DMS53 treated with DMSO at 0.1 percent for 48 hours (cell line): ENCODE measurements around the gene SDF4.

Experiments used
- DNase-seq: peaks from one replicate; lab custom pipeline; 2025; ENCODE audit not compliant: unreplicated experiment; lab: John Stamatoyannopoulos, UW

SDF4 gene

DNA sequence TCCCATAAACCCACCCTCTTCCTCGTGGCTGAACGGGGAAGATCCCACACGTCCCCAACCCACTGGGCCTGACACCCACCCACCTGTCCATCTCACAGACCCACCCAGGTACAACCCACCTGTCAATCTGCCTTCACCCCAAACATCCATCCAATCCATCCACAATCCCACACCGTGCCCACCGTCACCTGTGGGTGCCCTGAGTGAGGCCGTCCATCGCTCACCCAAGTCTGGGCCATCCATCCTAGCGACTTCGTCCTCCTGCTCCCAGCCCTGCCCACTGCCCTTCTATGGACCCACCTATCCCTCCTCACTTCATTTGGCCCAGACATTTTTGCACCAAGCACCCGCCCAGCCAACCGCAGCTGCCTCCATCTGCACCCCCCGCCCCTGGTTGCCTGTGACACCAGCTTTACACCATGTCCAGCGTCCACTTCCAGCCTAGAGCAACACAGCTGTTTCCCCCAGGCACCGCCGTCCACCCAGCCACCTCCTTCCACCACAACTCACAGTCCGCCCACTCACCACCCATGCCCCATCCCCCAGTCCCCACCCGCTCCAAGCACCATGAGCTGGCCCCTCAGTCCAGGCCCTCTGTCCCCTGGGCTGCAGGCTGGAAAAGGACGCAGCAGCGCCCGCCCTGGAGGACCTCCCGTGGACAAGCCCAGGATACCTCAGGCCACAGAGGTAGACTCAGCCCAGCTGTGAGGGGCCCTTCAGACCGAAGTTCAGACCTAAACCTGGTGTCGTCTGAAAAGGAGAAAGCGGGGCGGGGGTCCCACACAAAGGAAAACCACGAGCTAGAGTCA is 50.5 kb downstream of the SDF4 start:
- DNase-seq = no peak

- DNase-seq = no peak
These were observed 51.6 kb downstream of the SDF4 start for GRCh38 chr1:1179983-1180861.

GRCh38 chr1:1179346-1179982 is 52.3 kb downstream of the SDF4 start:
- DNase-seq = no peak

DNA sequence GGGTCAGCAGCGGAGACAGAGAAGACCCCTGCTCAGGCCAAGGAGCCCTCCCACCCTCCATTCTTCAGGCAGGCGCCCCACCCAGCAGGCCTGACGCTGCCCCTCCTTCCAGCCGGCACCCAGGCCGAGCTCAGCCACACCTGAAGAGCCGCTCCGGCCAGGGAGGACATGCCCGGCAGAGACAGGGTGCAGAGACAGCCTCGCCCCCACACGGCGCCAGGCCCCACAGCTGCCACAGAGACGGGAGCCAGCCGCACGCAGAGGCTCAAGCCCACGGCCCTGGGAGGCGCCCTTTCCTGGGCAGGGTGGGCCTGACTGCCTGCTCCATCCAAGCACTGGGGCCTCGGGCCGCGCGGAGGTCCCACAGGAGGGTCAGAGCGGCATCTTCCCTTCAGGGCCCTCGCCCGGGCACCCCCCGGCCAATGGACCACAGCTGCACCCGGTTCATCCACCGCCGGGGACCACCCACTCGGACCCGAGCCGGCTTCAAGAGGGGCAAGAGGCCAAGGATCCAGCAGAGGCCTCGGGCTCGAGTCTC is 52.9 kb downstream of the SDF4 start:
- DNase-seq = no peak

DNA sequence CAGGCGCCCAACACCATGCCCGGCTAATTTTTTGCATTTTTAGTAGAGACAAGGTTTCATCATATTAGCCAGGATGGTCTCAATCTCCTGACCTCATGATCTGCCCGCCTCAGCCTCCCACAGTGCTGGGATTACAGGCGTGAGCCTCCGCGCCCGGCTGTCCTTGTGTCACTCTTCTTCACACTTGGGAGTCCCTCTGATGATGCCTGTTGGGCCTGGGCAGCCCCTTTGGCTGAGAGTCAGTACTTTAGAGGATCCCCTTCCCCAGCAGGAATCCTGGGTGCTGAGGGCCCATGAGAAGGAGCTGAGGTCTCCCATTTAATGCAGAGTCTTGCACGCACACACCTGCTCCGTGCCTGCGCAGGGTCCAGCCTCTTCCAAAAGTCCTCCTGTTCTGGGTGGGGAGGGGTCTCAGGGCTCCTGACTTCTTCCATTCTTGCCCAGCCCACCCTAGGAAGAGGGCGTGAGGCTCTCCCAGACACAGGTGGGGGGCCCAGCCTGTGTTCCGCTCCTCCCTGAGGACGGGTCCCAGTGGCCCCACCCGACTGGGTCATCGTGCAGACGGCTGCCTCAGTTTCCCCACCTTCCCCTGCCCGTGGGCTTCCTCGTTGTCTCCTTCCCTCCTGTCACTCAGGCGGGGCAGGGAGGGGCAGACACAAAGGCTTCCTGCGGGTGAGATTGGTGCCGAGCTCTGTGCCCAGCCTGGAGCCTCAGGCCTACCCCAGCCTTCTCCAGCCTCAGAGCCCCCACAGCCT is 54.2 kb downstream of the SDF4 start:
- DNase-seq = no peak

GRCh38 chr1:1176931-1177330 is 54.9 kb downstream of the SDF4 start:
- DNase-seq = no peak

DNA sequence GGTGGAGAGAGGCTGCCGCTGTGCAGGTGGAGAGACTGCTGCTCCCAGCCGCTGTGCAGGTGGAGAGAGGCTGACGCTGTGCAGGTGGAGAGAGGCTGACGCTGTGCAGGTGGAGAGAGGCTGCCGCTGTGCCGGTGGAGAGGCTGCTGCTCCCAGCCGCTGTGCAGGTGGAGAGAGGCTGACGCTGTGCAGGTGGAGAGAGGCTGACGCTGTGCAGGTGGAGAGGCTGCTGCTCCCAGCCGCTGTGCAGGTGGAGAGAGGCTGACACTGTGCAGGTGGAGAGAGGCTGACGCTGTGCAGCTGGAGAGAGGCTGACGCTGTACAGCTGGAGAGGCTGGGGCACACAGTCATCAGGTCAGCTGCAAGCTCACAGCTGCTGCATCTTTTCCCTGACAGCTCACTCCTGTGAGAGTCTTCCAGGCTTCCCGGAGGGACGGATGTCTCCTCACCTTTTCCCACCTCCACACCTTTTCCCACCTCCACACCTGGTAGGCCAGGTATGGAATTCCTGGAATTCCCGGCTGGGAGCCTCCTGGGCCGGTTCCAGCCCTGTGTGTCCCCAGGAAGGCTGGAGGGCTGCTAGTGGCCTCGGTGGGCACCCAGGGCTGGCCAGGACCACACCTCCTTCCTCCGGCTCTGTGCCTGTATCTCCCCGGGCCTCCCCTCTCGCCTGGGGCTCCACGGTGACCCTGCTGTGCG is 55.6 kb downstream of the SDF4 start:
- DNase-seq = peak; percentile 50

DNA sequence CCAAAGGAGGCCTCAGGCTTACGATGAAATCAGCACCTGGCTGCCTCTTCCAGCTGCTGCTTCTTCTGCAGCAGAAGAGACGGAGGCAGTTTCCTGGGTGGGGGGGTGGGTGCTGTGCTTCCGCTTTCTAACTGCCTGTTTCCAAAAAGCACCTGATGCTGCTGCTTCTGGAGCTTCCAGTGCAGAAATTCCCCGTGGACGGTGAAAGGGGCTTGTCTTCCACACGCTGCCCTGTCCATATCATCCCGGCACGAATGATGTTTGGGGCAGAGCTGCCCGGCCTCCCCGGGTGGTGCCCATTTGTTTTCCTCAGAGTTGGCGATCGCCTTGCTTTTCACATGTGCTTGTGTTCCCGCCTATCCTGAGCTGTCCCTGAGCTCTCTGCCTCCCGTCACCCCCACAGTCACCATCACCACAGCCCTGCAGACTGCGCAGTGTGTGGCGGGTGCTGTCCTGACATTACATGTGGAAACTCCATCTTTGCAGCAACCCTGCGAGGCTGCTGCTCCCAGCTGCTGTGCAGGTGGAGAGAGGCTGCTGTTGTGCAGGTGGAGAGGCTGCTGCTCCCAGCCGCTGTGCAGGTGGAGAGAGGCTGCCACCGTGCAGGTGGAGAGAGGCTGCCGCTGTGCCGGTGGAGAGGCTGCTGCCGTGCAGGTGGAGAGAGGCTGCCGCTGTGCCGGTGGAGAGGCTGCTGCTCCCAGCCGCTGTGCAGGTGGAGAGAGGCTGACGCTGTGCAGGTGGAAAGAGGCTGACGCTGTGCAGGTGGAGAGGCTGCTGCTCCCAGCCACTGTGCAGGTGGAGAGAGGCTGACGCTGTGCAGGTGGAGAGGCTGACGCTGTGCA is 56.4 kb downstream of the SDF4 start:
- DNase-seq = peak; percentile 56

GRCh38 chr1:1173793-1174415 is 57.9 kb downstream of the SDF4 start, which contains the start of gene TTLL10:
Gene TTLL10, plus strand, starts transcription at chr1:1173880. Its CDS starts 5,336 bp downstream, at chr1:1179216.
- DNase-seq = no peak

DNA sequence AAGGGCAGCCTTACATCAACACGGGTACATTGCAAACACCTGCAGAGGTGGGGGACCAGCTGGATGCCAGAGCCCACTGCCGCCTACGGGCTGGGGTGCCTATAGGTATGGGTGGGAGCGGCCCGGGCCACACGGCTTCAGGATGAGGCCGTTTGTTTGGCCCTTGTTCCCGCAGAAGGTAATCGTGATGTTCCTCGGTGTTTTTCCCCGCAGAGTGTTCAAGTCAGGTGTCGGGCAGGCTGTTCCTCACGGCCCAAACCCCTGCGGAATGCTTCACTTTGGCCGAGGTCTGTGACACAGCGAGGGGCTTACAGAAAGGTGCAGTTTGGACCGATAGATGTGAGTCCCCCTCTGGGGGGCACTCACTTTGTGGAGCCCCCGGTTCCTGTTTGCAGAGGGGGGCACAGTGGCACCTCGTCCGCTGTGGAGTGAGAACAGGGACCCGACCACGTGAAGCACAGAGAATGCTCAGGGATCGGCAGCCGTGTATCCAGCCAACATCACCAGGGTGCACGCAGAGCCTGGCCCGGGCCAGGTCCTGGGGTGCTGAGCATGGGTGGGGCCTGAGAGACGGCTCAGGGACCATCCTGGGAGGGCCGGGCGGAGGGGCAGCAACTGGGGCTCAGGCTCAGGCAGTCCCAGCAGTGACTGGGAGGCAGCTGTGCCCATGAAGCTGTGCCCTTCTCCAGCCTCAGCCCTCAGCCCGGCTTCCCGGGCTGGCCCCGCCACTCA is 58.6 kb downstream of the SDF4 start:
- DNase-seq = no peak

DNA sequence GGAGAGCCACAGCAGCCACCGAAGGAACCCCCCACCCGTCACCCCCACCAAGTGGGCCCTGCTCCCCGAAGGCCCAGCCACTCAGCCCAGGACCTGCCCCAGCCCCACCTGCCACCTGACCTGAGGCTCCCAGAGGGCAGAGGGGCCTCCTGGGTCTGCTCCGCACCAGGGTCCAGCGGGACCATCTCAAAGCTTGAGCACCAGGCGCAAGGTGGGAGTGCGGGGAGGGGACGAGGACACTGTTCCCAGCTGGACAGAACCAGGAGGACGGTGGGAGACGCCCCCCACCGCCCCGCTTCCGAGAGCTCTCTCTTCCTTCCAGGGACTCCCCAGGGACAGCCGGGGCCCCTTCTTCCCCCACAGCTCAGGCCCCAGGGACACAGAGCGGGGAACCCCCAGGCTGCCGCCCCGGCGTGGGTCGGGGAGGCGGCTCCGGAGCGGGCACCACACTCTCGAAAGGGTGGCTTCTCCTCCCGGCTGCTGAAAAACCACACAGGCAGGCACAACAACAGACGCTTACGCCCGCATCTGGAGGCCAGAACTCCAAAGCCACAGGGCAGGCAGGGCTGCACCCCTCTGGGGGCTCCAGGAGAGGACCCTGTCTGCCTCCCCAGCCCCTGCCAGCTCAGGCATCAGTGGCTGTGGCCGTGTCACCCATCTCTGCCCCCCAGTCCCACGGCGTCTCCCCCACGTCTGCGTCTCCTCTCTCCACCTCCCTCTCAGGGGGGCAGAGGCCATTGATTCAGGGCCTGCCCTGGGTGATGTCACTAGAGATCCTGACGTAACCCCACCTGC is 60.1 kb downstream of the SDF4 start:
- DNase-seq = no peak

DNA sequence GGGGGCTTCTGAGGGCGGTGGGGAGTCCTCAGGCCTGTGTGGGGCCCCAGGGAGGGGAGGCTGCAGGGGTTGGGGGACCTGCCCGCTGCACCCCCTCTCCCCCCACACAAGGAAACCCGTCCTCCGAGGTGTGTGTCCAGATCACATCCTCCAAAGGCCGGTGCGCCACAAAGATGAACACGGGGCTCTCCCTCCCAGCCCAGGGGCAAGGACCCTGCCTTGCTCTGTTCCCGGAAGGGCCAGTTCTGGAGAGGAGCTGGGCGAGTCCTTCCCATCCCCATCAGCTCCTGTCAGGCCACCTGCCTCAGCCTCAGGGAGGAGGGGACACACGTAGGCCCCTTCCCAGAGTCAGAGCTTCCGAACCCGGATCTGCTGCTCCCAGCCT is 60.6 kb downstream of the SDF4 start:
- DNase-seq = no peak

DNA sequence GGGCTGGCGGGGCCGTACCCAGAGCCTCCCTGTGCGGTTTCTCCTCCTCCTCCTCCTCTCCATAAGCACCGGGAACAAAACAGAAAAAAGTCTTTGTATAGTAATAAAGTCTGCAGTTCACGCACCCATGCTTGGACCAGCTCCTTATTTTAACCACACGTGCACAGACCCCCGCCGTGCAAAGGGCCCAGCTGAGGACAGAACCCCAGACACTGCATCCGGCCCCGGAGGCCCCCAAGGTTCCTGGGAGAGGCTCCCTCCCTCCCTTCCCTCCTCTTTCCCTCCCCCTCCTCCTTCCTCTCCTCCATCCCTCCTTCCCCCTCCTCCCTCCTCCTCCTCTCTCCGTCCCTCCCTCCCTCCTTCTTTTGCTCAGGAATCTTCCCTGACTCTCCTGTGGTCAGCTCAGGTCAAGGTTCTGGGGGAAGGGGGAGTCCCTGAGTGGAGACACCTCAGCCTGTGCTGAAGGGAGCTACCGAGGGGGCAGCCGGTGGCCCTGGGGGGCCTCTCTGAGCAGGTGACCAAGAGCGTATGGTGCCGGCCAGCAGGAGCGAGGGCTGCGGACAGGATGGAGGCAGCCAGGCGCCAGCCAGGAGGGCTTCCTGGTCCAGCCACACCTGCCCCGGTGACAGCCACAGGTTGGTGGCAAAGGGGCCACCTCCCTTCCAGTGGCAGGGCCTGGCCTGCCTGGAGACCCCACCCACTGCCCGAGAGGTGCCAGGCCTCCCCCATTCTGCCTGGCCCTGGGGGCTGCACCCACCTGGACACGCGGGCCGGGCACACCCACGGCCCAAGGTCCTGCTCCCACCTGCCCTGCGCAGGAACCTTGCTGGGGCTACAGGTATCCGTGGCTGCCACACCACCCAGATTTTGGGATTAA is 61.3 kb downstream of the SDF4 start:
- DNase-seq = no peak

DNA sequence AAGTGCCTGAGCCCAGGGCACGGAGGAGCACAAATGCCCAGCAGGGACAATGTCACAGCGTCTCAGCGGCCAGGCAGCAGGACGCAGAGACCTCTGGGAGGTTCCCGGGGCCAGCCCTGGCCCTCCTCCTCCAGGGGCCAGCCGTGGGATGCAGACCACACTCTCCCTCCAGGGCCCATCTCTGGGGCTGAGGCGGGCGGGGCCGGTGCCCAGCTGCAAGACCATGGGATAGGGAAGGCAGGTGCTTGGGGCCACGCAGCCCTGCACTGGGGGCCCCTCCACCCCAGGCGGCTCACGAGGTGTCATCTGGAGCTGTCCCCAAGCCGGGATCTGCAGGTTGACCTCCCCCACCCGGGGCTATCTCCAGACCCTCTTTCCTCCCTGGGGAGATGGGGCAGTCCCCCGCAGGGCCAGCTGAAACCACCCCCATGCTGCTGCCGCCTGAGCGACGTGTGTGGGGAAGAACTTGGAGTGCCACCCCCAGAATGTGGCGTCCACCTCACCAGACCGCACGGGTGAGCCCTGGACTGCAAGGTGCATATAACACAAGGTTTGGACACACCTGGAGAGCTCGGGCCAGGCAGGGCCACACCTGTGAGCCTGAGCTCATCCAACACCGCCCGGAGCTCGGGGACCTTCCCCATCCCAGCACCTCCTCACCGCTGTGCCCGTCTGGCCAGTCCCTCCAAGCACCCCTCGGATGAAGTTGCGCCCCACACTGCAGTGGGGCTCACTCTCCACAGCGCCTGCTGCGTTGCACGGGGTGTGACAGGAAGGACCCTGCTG is 62.2 kb downstream of the SDF4 start:
- DNase-seq = no peak
